DMS53 treated with DMSO at 0.1 percent for 48 hours (cell line): ENCODE data around the gene LSMEM2.
A peak's percentile ranks its signal among the peaks of the same experiment; 100 is the strongest.
"Not testable (repeated sequence)": the region's sequence is repeated elsewhere in the genome, so short reads cannot be mapped to it uniquely, and the experiment has no call there.

ENCODE experiments used
- DNase-seq: peaks from one replicate; lab custom pipeline; 2025; ENCODE audit not compliant: unreplicated experiment; lab: John Stamatoyannopoulos, UW

Gene LSMEM2

GRCh38 chr3:50276762-50277101 lies 2.2 kb upstream of the LSMEM2 start:
- DNase-seq: no peak

- DNase-seq: no peak
Measured at GRCh38 chr3:50278123-50278879, 586 bp upstream of the LSMEM2 start.

- DNase-seq: no peak
Measured at GRCh38 chr3:50279255-50280016, 549 bp downstream of the LSMEM2 start.

- DNase-seq: not testable (repeated sequence)
Measured at GRCh38 chr3:50284121-50284520, 5.2 kb downstream of the LSMEM2 start.

GRCh38 chr3:50286322-50287227 lies 7.7 kb downstream of the LSMEM2 start:
- DNase-seq: no peak

- no peak for DNase-seq
Measured at GRCh38 chr3:50287262-50287661, 8.4 kb downstream of the LSMEM2 start.

GRCh38 chr3:50288387-50289007 lies 9.6 kb downstream of the LSMEM2 start:
- no peak for DNase-seq

- DNase-seq: no peak
Measured at GRCh38 chr3:50289130-50289529, 10.2 kb downstream of the LSMEM2 start.

- DNase-seq: no peak
Measured at GRCh38 chr3:50290161-50290641, 11.3 kb downstream of the LSMEM2 start.

GRCh38 chr3:50292159-50293078 lies 13.5 kb downstream of the LSMEM2 start, which contains the start of gene IFRD2:
Gene IFRD2, minus strand, starts transcription at chr3:50292429. Its CDS starts 155 bp downstream, at chr3:50292274.
- peak; percentile 75 for DNase-seq

- no peak for DNase-seq
Measured at GRCh38 chr3:50293079-50293801, 14.4 kb downstream of the LSMEM2 start.

- no peak for DNase-seq
Measured at GRCh38 chr3:50294089-50294488, 15.2 kb downstream of the LSMEM2 start.

GRCh38 chr3:50294492-50295403 lies 15.9 kb downstream of the LSMEM2 start:
- DNase-seq: no peak

GRCh38 chr3:50295553-50296431 lies 16.9 kb downstream of the LSMEM2 start:
- DNase-seq: no peak

- no peak for DNase-seq
Measured at GRCh38 chr3:50296721-50297383, 18.0 kb downstream of the LSMEM2 start.

GRCh38 chr3:50297384-50297775 lies 18.5 kb downstream of the LSMEM2 start:
- DNase-seq: no peak
